GM19463 (cell line): ENCODE results near the gene PRKD1.

Source experiments
- ATAC-seq: cut with Tn5 transposase; IDR thresholded peaks from one replicate; pipeline ENCODE4 v1.9.1; 2021; ENCODE audit warnings: mild to moderate bottlenecking, moderate library complexity; ENCODE audit not compliant: unreplicated experiment

Gene PRKD1

GRCh38 chr14:29528889-29529288 is 398.8 kb downstream of the PRKD1 start:
- ATAC-seq = no peak

- ATAC-seq = no peak
Observed at GRCh38 chr14:29527286-29527685, 400.4 kb downstream of the PRKD1 start.
